Measurements from ENCODE around the gene DNAH8.

The DNAH8 gene

DNA sequence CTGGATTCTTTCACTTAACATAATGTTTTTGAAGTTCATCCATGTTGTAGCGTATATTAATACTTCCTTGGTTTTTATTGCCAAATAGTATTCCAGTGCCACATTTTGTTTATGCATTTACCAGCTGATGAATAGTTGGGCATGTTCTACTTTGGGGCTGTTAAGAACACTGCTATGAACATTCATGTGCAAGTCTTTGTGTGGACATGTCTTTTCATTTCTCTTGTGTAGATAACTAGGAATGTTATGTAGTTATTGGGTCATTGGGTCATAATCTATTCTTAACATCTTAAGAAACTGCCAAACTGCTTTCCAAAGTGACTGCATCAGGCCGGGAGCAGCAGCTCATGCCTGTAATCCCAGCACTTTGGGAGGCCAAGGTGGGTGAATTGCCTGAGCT, 289.7 kb downstream of the DNAH8 start:
- in situ Hi-C loops (cut with MboI; ENCODE audit: low sequenced_read_pairs) = no loop called here

DNA sequence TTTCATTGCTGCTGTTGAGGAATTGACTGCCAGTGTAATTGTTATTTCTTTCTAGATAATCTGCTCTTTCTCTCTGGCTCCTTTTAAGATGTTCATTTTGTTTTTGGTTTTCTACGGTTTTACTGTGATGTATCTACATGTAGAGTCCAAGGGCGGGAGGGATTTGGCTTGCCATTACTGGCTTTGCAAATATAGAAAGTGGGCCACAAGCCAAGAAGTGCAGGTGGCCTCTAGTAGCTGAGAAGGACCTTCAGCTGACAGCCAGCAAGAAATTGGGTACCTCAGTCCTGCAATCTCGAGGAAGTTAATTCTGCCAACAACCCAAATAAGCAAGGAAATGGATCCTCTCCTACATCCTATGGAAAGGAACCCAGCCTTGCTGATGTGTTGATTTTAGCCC, 290.7 kb downstream of the DNAH8 start:
- in situ Hi-C loops (cut with MboI; ENCODE audit: low sequenced_read_pairs) = no loop called here

DNA sequence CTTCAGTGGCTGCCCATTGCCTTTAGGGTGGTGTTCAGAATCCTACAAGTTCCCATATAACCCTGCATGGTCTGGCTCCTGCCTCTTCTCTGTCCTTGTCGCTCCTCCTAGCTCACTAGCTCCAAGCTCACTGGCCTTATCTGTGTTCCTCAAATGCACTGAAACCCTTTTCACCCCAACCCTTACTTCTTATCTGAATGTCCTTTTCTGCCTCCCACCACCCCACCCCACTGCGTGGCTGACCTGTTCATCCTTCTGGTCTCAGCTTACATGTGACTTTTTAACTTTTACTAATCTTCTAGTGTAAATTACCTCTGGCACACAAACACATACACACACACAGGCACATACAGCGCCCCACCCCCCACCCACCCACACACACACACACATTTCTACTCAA, 292.5 kb downstream of the DNAH8 start:
- in situ Hi-C loops (cut with MboI; ENCODE audit: low sequenced_read_pairs) = no loop called here

DNA sequence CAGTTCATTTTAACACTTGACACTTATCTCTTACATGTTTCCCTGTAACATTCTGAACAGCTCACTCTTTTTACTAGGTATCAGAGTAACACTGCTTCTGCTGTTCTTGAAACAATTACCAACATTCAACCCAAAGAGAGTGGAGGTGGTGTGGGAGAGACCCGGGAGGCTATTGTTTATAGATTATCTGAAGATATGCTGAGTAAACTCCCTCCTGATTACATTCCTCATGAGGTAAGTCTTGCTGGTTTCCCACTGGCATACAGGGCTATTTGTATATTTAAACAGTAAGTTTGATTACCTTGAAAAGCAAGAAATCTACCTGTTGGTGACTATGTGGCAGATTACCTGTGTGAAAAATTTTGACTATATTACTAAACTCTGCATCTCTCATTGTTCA, 293.6 kb downstream of the DNAH8 start:
- in situ Hi-C loops (cut with MboI; ENCODE audit: low sequenced_read_pairs) = no loop called here

DNA sequence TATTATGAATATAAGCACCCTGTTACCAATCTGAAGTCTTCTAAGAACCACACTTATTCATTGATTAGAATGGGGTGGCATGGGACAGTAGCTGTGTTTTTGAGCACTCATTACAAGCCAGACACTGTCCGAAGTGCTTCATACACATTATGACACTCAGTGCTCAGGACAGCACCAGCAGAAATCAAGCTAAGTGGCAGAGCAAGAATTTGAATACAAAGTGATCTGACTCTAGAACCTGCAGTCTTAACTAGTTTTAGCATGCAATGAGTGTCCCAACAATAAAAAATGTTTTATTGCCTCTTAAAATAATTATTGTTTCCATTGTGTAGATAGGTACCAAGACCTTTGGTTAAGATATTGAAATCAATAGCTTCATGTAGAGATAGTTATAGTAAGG, 294.4 kb downstream of the DNAH8 start:
- in situ Hi-C loops (cut with MboI; ENCODE audit: low sequenced_read_pairs) = no loop called here

DNA sequence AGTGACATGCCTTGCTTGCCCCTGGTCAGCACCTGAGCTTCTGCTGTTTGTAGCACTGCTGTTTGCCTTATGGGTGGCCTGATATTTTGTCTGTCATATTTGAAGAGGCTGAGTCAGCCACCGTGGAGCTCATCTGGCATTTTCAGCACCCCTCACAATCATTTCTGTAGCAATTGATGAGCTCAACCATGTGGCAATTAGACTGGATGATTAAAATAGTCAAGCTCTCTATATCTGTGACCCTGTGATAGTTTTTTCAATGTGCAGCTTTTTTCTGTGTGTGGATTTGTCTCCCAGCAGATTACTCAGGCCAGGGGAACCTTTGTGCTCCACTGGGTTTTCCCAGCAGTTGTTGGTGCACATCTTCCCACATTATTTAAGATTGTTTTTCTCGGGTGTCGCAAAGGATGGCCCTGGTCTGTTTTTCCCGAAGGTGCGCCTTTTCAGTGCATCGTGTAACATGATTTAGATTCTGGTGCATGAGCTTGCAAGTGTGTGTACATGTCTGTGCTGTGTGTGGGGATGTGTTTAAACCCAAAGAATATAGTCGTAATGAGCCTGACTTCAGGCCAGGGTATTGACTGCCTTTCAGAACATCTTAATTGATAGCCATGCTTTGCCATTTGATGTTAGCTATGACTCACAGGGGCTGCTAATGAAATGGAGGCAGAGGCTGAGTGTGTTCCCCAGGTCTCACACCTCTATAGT, 301.9 kb downstream of the DNAH8 start:
- in situ Hi-C loops (cut with MboI; ENCODE audit: low sequenced_read_pairs) = no loop called here

DNA sequence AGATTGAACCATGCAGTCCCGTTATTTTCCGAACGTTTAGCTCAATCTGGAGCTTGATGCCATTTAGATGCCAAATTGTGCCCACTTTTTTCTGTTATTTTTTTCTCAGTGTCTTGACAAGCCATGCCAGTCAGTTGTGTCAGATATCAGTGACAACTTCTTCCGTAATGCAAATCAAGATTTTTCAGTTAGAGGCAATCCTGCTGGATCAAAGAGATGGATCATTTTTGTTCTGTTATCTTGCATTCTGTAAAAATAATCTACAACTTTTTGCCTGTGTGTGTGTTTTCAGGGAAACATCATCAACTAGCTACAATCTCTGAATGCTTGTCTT, 302.4 kb downstream of the DNAH8 start:
- in situ Hi-C loops (cut with MboI; ENCODE audit: low sequenced_read_pairs) = no loop called here

DNA sequence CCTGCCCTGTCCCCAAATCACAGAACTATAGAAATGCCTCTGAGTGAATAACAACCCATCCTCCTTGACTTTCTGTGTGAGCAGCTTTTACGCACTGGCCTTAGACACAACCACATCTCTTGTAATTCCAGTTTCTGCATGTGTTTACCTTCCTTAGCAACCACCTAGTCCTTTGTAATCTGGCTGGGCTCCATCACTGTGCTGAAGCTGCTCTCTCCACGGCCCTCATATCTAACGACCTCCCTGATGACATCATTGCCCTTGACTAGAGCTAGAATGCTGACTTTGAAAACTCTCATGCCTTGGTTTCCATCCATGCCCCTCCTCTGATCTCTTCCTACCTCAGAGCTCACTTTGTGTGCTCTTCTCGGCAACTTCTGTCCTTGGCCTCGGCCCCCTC, 303.0 kb downstream of the DNAH8 start:
- in situ Hi-C loops (cut with MboI; ENCODE audit: low sequenced_read_pairs) = no loop called here

DNA sequence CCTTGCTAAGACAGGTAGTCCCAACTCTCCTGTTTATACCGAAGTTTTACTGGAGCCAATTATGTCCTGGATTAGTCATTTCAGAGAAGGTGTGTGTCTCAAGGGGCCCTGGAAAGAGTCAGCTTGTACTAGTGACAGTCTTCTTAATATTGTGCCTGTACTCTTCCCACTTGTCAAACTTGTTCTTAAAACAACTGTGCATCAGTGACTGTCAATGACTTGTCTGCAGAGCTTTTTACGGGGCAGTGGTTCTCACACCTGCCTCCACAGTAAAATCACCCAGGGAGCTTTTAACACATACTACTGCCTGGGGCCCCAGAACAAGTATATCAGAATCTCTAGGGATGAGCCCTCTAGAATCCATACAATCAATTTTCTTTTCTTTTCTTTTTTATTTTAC, 305.0 kb downstream of the DNAH8 start:
- in situ Hi-C loops (cut with MboI; ENCODE audit: low sequenced_read_pairs) = no loop called here

DNA sequence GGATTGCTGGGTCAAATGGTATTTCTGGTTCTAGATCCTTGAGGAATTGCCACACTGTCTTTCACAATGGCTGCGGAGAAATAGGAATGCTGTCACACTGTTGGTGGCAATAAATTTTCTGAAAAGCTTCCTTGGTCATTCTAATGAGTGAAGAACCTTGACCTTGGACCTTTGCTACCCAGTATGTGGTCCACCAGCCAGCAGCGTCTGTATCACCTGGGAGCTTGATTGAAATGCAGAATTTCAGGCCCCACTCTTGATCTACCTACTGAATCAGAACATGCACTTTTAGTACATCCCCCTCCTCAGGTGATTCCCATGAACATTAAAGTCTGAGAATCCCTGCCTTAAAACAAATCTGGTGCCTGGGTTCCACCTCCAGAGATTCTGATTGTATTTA, 305.9 kb downstream of the DNAH8 start:
- in situ Hi-C loops (cut with MboI; ENCODE audit: low sequenced_read_pairs) = no loop called here

DNA sequence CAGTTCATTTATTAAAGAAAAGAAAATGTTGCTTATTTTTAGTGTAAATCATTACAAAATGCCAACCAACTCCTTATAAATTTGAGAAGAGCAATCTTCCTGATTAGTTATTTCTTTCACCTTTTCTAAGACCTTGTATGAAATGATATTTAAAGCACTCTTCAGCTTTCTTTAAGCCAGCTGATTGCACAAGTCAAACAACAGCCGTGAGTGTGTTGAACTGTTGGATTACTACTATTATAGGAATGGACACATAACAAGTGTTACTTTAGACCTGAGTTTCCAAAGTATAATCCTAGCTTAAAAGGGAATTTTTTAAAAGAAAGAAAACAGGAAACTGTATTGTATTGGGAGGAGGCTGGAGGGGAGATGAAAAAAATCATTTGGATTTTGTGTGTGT, 306.7 kb downstream of the DNAH8 start:
- in situ Hi-C loops (cut with MboI; ENCODE audit: low sequenced_read_pairs) = no loop called here

DNA sequence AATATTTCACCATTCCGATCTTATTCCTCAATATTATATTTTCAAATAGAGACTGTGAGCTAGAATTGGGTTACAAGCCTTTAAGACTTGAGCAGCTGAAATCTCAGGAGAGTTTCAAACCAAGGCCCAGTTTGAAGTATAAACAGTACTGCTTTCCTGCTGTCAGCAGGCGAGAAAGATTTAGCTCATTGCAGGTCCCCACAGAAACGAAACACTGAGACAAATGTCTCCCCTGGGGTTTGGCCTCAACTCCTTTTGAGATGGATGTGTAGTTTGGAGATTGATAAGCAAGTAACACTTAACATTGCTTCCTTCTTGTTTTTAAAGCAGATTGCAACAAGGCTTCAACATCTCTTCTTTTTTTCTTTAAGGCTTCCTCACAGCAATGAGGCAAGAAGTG, 311.1 kb downstream of the DNAH8 start:
- in situ Hi-C loops (cut with MboI; ENCODE audit: low sequenced_read_pairs) = no loop called here

DNA sequence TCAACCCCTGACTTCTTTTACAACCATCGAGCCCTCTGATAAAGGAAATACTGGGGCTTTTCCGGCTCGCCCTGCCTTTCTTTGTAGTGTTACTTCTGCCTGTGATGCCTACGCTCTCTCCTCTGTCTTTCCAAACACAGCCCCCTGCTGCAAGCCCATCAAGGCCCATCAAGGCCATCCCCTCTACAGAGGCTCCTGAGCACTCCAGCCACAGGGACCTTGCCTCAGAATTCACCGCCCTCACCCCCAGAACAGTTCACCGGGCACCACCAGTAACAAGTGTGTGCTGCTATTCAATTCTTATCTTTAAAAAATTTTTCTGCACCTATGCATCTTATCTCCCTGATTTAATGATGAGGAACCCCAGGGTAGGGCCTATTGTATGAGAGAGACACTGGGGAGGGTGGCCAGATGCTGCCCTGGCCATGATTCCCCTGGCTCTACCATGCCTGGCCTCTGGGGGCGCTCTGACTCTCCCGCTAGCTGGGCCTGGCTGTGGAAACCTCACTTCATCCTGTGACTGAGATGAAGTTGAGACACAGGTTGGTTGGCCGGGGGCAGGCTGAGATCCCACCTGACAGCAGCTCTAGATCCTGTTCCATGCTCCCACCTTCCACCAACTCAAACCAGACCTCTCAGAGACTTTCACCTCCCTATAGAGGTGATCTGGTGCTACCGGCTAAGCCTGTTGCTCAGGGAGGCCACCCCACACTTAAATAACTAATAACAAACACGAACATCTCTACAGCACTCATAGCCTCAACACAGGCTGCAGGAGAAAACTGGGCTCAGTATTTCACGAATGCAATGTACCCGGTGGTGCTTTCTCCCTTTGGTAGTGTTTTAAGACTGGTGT, 314.3 kb downstream of the DNAH8 start:
- in situ Hi-C loops (cut with MboI; ENCODE audit: low sequenced_read_pairs) = no loop called here

DNA sequence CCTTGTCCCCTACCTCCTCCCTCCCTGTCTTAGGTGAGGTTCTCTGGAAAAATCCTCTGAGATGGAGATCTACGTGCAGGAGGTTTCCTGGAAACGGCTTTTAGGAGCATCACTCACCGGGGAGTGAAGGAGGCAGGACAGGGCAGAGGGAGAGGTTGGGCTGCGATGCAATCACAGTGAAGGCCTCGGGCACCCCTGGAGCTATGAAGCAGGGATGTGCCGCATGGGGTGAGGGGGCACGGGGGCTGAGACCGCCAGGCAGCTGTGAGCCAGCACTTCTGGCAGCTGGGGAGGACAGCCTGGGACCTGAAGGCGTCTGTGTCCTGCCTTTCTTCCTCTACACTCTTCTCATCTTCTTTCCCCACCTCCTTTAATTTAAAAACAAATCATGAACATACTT, 320.6 kb downstream of the DNAH8 start:
- in situ Hi-C loops (cut with MboI; ENCODE audit: low sequenced_read_pairs) = no loop called here

DNA sequence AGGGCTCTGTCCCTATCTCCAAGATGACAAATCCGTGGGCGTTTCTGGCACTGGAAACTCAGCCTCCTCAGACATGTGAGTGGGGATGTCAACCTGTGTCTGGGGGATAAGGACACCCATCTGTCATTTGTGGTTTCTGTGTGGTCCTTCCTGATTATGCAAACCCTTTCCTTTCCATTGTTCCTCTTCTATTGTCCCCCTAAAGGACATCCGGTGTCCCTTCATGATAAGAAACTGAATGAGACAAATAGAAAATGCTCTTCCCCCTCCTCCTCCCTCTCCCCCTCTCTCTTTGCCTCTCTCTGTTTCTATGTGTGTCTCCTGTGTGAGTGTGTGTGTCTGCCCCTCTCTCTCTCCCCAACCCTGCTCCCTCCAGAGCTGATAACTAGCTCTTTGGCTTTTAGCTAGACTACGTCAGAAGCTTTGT, 322.0 kb downstream of the DNAH8 start:
- in situ Hi-C loops (cut with MboI; ENCODE audit: low sequenced_read_pairs) = no loop called here

DNA sequence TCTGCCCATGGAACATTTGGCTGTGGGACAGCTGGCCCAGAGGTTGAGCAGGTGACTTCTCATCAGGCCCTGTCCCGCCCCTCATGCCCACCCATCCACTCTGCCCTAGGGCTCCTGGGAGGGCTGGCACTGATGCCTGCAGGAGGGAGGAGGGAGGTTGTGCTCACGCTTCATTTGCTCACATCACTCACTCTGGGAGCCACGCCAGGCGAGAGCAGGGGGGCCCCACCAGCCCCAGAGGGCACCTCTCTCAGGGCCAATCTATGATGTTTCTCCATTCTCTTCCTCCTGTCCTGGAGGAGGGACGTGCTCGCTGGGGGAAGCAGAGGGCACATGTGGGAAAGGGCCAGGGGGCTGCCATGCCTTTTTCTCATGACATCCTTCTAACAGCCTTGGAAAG, 322.6 kb downstream of the DNAH8 start:
- in situ Hi-C loops (cut with MboI; ENCODE audit: low sequenced_read_pairs) = no loop called here

DNA sequence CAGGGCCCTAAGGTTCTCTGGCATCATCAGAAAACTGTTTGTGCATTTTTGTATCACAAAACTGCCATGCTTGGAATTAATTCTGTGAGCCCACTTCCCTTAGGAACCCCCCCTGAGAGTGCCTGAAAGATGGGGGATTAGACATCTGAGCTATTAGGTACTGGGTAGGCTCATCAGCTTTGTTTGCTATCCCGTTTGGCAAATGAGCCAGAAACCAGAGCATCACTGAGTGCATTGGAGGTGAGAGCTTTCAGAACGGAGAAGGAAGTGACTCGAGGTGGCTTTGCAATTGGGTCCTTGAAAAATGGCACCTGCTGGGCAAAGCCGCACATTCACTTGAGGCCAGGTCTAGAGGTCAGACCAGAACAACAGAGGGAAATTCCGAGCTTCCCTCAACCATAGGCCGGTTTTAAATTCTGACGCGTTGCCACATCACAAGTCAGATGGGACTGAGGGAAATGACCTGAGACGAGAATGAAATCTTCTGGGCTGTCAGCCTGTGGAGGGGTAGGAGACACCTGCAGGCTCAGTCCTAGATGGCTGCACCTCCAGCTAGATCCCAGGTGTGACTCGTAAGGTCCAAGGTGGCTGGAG, 325.1 kb downstream of the DNAH8 start:
- in situ Hi-C loops (cut with MboI; ENCODE audit: low sequenced_read_pairs) = no loop called here

DNA sequence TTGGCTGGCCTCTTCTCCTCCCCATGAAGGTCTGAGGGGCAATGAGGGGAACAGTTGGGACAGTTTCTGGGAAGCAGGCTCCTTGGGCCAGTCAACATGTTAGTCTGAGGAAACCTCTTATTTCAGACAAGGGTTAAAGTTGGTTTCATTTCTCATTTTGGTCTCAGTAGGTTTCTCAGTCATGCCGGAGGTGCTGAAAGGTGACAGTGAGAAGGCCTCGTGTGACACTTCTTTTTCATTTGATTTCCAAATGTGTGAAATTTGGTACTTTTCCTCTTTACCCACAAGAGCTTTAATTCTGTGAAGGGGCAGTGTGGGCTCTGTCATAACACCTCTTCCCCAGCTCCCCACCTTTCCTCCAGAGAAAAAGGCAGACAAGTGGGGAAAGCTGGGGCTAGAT, 326.0 kb downstream of the DNAH8 start:
- in situ Hi-C loops (cut with MboI; ENCODE audit: low sequenced_read_pairs) = no loop called here

DNA sequence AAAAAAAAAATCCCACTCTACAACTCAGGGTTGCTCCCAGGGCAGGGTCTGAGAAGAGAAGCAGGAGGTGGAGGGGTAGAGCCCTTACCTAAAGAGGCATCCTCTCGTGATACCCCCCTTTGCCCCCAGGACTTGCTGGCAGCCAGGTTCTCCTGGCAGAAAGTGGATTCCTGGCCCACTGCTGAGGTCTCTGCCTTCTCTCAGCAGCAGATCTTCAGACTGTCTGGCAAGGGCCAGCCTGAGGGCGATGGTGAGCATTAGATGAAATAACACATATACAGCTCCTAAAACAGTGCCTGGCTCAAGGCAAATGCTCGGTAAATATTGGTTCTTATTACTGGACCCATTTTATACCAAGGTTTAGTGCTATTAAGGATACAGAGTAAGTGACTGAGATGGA, 328.7 kb downstream of the DNAH8 start:
- in situ Hi-C loops (cut with MboI; ENCODE audit: low sequenced_read_pairs) = no loop called here

DNA sequence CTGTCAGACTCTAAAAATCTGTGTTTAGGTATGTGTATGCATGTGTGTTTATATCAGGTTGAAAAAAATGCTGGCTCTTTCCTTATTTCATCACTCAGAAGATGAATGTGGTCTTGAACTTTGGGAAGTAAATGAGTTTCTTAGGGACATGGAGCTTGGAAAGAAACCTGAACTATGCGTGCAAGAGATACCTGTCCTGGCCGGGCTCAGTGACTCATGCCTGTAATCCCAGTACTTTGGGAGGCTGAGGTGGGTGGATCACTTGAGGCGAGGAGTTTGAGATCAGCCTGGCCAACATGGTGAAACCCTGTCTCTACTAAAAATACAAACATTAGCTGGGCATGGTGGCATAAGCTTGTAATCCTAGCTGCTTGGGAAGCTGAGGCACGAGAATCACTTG, 329.1 kb downstream of the DNAH8 start:
- in situ Hi-C loops (cut with MboI; ENCODE audit: low sequenced_read_pairs) = no loop called here

DNA sequence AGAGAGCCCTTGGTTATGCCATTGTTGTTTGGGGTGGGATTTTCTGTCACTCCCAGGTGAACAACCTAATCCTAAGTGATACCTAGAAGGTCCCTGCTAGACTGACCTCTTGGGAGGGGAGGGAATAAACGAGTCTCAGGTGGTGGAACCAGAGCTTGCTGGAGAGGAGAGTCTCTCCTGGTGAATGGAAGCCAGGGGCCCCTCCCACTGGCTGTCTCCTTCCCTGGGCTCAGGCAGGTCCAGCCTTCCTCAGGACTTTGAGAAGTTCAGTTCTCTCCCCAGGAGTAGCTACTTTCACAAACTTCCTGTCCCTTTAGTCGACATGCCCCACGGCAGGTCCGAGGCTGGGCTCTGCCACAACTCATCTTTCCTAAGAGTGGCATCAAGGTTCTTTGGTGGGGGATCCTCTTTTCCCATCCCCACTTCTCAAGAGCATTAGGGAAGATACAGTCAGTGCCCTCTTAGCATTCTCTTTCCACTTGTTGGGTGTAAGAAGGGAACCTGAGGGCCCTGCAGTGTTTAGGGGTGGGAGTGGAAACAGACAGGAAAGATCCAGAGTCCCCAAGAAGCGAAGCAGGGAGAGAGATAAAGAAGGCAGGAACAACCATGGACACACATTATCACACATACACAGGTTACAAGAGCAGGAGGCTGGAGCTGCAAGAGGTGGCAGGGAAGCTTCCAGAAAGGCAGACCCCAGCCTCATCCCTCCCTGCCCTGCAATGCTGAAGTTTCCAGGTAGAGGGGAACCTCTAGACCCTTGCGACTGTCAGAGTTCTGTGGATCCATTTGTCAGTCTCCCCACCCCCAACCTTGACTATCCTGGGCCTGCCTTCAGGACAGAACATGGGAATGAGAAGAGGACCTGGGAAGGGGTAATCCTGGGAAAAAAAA, 332.6 kb downstream of the DNAH8 start:
- in situ Hi-C loops (cut with MboI; ENCODE audit: low sequenced_read_pairs) = no loop called here
